H1 (cell line): ENCODE measurements around the gene RYR3. TPM values are rescaled to one million over a fixed set of nuclear protein-coding genes. Genes with fewer than 3 reads are reported as not detected.

ENCODE experiments used
- ATF2 ChIP-seq: IDR thresholded peaks from 2 replicates; pipeline ENCODE4 v1.6.1; 2012; ENCODE audit warnings: low read length, inconsistent platforms
- RXRA ChIP-seq: IDR thresholded peaks from 2 replicates; pipeline ENCODE4 v1.6.1; 2011; ENCODE audit warnings: low read depth, mild to moderate bottlenecking, low read length, moderate library complexity; ENCODE audit not compliant: insufficient read depth
- SIX5 ChIP-seq: IDR thresholded peaks from 2 replicates; pipeline ENCODE4 v1.6.1; 2011; ENCODE audit warnings: mild to moderate bottlenecking, low read depth, low read length
- TAF7 ChIP-seq: optimal IDR thresholded peaks from 2 replicates; pipeline ENCODE3; 2011; ENCODE audit warnings: low read depth, mild to moderate bottlenecking, inconsistent platforms, low read length, moderate library complexity, borderline replicate concordance
- polyA plus RNA-seq, 7 experiments: library from polyadenylated mRNA; depleted of rRNA in 3 of 7; stranded (reverse) in 5 of 7; unstranded in 2 of 7; fragments of >200 nt in 5 of 7; fragments of 200-250 nt in 2 of 7; gene quantifications; 1 replicate in 5 of 7; 2 replicates in 1 of 7; 4 replicates in 1 of 7; pipeline versions ENCODE4 v1.2.1 to v1.2.3, GENCODE V29; 2011 to 2013; ENCODE audit warnings: missing spikeins in 2 of 7, mixed read lengths in 2 of 7
- total RNA-seq: library from RNA; stranded (reverse); fragmentation: NEBNext Ultra II Directional; extraction: Animal tissue kit (Norgen Biotek cat#: 25700); gene quantifications from 2 replicates; pipeline ENCODE4 v1.2.1, GENCODE V29; 2021
- TF ChIP-seq, protein P1 (sequence below): fragments of 300-600 bp; sonication (generic); IDR thresholded peaks from 2 replicates; pipeline ENCODE4 v1.7.1; 2012; ENCODE audit warnings: low read length, moderate library complexity, mild to moderate bottlenecking, inconsistent platforms; ENCODE audit not compliant: insufficient replicate concordance

RYR3 gene
- total and polyA plus RNA-seq, 2 of the 8 experiments (the other 6 are each of a cell fraction or from before 2014, with no cell fraction given) = 0.33 to 3.4 TPM

- TF ChIP-seq, protein P1, sequence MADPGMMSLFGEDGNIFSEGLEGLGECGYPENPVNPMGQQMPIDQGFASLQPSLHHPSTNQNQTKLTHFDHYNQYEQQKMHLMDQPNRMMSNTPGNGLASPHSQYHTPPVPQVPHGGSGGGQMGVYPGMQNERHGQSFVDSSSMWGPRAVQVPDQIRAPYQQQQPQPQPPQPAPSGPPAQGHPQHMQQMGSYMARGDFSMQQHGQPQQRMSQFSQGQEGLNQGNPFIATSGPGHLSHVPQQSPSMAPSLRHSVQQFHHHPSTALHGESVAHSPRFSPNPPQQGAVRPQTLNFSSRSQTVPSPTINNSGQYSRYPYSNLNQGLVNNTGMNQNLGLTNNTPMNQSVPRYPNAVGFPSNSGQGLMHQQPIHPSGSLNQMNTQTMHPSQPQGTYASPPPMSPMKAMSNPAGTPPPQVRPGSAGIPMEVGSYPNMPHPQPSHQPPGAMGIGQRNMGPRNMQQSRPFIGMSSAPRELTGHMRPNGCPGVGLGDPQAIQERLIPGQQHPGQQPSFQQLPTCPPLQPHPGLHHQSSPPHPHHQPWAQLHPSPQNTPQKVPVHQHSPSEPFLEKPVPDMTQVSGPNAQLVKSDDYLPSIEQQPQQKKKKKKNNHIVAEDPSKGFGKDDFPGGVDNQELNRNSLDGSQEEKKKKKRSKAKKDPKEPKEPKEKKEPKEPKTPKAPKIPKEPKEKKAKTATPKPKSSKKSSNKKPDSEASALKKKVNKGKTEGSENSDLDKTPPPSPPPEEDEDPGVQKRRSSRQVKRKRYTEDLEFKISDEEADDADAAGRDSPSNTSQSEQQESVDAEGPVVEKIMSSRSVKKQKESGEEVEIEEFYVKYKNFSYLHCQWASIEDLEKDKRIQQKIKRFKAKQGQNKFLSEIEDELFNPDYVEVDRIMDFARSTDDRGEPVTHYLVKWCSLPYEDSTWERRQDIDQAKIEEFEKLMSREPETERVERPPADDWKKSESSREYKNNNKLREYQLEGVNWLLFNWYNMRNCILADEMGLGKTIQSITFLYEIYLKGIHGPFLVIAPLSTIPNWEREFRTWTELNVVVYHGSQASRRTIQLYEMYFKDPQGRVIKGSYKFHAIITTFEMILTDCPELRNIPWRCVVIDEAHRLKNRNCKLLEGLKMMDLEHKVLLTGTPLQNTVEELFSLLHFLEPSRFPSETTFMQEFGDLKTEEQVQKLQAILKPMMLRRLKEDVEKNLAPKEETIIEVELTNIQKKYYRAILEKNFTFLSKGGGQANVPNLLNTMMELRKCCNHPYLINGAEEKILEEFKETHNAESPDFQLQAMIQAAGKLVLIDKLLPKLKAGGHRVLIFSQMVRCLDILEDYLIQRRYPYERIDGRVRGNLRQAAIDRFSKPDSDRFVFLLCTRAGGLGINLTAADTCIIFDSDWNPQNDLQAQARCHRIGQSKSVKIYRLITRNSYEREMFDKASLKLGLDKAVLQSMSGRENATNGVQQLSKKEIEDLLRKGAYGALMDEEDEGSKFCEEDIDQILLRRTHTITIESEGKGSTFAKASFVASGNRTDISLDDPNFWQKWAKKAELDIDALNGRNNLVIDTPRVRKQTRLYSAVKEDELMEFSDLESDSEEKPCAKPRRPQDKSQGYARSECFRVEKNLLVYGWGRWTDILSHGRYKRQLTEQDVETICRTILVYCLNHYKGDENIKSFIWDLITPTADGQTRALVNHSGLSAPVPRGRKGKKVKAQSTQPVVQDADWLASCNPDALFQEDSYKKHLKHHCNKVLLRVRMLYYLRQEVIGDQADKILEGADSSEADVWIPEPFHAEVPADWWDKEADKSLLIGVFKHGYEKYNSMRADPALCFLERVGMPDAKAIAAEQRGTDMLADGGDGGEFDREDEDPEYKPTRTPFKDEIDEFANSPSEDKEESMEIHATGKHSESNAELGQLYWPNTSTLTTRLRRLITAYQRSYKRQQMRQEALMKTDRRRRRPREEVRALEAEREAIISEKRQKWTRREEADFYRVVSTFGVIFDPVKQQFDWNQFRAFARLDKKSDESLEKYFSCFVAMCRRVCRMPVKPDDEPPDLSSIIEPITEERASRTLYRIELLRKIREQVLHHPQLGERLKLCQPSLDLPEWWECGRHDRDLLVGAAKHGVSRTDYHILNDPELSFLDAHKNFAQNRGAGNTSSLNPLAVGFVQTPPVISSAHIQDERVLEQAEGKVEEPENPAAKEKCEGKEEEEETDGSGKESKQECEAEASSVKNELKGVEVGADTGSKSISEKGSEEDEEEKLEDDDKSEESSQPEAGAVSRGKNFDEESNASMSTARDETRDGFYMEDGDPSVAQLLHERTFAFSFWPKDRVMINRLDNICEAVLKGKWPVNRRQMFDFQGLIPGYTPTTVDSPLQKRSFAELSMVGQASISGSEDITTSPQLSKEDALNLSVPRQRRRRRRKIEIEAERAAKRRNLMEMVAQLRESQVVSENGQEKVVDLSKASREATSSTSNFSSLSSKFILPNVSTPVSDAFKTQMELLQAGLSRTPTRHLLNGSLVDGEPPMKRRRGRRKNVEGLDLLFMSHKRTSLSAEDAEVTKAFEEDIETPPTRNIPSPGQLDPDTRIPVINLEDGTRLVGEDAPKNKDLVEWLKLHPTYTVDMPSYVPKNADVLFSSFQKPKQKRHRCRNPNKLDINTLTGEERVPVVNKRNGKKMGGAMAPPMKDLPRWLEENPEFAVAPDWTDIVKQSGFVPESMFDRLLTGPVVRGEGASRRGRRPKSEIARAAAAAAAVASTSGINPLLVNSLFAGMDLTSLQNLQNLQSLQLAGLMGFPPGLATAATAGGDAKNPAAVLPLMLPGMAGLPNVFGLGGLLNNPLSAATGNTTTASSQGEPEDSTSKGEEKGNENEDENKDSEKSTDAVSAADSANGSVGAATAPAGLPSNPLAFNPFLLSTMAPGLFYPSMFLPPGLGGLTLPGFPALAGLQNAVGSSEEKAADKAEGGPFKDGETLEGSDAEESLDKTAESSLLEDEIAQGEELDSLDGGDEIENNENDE = no peak
- TF ChIP-seq RXRA = no peak
- TF ChIP-seq TAF7 = no peak
- TF ChIP-seq ATF2 = no peak
- TF ChIP-seq SIX5 = no peak
These were observed 536.1 kb downstream of the RYR3 start (continued) for GRCh38 chr15:33846862-33847261.
